Lung (tissue), 12 donors: ENCODE results near the gene BNIPL. TPM values are rescaled to one million over a fixed set of nuclear protein-coding genes. Genes with fewer than 3 reads are reported as not detected.
A peak's percentile ranks its signal among the peaks of the same experiment; 100 is the strongest.

Experiments used
- ATAC-seq: fragments of 200-7000 bp; cut with Tn5 transposase; one replicate; pipeline ENCODE4 v1.9.1; 2020; ENCODE audit warnings: moderate number of reproducible peaks; ENCODE audit not compliant: insufficient read depth, low FRiP score
- DNase-seq, 3 donors: peaks; one replicate each; pipeline ENCODE4 v3.0.0-alpha.2; 2013 to 2017
- H3K27ac ChIP-seq, 2 donors: one replicate each; pipeline ENCODE4 v1.5.1; 2013; ENCODE audit warnings: mild to moderate bottlenecking in 2 of 2, moderate library complexity in 2 of 2, control low read depth in 1 of 2, inconsistent platforms in 1 of 2, low read depth in 1 of 2, low read length in 1 of 2
- H3K27me3 ChIP-seq, 3 donors: one replicate each; pipeline ENCODE4 v1.5.1; 2013; ENCODE audit warnings: low read length in 2 of 3; ENCODE audit not compliant: control insufficient read depth in 3 of 3, insufficient read depth in 3 of 3
- H3K36me3 ChIP-seq, 4 donors: one replicate each; pipeline ENCODE4 v1.5.1; 2013; ENCODE audit warnings: low read length in 4 of 4, mild to moderate bottlenecking in 1 of 4, moderate library complexity in 1 of 4; ENCODE audit not compliant: control insufficient read depth in 4 of 4, insufficient read depth in 4 of 4
- H3K4me1 ChIP-seq, 5 donors: one replicate each; pipeline ENCODE4 v1.5.1; 2013; ENCODE audit warnings: low read length in 5 of 5, mild to moderate bottlenecking in 2 of 5, moderate library complexity in 1 of 5; ENCODE audit not compliant: control insufficient read depth in 5 of 5, insufficient read depth in 5 of 5
- H3K4me3 ChIP-seq: one replicate; pipeline ENCODE4 v1.5.1; 2013; ENCODE audit warnings: mild to moderate bottlenecking, control low read depth, moderate library complexity
- H3K9ac ChIP-seq, 2 donors: one replicate each; pipeline ENCODE4 v1.5.1; 2013; ENCODE audit warnings: low read length in 2 of 2, control low read depth in 1 of 2; ENCODE audit not compliant: insufficient read depth in 1 of 2
- H3K9me3 ChIP-seq, 4 donors: one replicate each; pipeline ENCODE4 v1.5.1; 2013; ENCODE audit warnings: low read length in 3 of 4, mild to moderate bottlenecking in 1 of 4, moderate library complexity in 1 of 4; ENCODE audit not compliant: control insufficient read depth in 4 of 4, insufficient read depth in 3 of 4
- WGBS, 2 donors: extraction: QIAGEN DNeasy Blood & Tissue Kit; methylation state at CpG; one replicate each; pipeline ENCODE4 v1.1.7; 2013; 5-methylcytosine and 5-hydroxymethylcytosine counted together
- polyA plus RNA-seq, 2 donors: library from polyadenylated mRNA; stranded (reverse); fragments of 200-250 nt; gene quantifications; one replicate each; pipeline ENCODE4 v1.2.1, GENCODE V29; 2013
- total RNA-seq, 2 donors: library from RNA; depleted of rRNA in 1 of 2; stranded (reverse); fragments of >200 nt in 1 of 2; gene quantifications; one replicate each; pipeline ENCODE4 v1.2.1, GENCODE V29; 2014 to 2021
- TF ChIP-seq, protein P1 (sequence below): IDR thresholded peaks from 2 replicates; pipeline ENCODE4 v1.5.1; 2012; ENCODE audit warnings: mild to moderate bottlenecking; ENCODE audit errors: control extremely low read depth, extremely low read depth
- donor health status: control.
- donor health status: control.
- donor health status: Bipolar disorder and iron deficiency.
- donor health status: healthy.
- donor health status: DM: yes; HTN: yes; CAD: no.

The BNIPL gene
- total and polyA plus RNA-seq, 4 donors, result 1.9 to 12.2 (median 5.7) TPM

DNA sequence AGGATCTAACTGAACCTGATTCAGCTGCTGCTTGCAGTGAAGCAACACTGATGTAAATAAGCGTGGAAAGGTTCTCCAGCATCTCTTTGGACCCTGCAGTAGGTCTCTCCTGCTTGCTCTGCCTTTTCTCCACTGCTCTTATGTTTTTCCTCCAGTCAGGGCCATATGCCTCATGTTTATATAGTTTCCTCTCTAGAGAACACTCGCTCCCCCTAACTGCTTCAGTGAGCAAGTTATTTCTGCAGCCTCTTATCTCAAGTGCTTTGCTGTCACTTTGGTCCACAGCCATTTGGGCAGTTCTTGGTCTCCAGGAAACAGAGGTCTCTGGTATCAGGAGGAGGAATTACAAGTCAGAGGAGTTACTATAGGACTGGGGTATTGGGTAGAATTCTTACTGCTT, 22.9 kb upstream of the BNIPL start:
- peak; percentile 82 to 96 (median 92) for DNase-seq
- Histone ChIP-seq H3K36me3 (peaks cover 0 to 9% (median 7%) of the 10 kb centered on the region in 4 donors), H3K4me1 (peaks cover 2 to 27% (median 10%) of the 10 kb centered on the region in 5 donors), H3K27ac (peak overlapping the region; percentile 4 to 88), H3K9me3 (no peaks in the 10 kb centered on the region), H3K27me3 (no peaks in the 10 kb centered on the region), H3K9ac (peak overlapping the region in 1 of 2 donors; percentile 27), H3K4me3 (no peak overlapping the region)
- ATAC-seq, result peak; percentile 48
- 51 to 74% methylated on average over 2 of the region's 2 CpGs for WGBS, 2 donors
- TF ChIP-seq, protein P1, sequence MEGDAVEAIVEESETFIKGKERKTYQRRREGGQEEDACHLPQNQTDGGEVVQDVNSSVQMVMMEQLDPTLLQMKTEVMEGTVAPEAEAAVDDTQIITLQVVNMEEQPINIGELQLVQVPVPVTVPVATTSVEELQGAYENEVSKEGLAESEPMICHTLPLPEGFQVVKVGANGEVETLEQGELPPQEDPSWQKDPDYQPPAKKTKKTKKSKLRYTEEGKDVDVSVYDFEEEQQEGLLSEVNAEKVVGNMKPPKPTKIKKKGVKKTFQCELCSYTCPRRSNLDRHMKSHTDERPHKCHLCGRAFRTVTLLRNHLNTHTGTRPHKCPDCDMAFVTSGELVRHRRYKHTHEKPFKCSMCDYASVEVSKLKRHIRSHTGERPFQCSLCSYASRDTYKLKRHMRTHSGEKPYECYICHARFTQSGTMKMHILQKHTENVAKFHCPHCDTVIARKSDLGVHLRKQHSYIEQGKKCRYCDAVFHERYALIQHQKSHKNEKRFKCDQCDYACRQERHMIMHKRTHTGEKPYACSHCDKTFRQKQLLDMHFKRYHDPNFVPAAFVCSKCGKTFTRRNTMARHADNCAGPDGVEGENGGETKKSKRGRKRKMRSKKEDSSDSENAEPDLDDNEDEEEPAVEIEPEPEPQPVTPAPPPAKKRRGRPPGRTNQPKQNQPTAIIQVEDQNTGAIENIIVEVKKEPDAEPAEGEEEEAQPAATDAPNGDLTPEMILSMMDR, result no peak

GRCh38 chr1:151024540-151025146, 11.7 kb upstream of the BNIPL start:
- Histone ChIP-seq H3K27ac (peak overlapping the region; percentile 13 to 81), H3K36me3 (peaks cover 3 to 28% (median 16%) of the 10 kb centered on the region in 4 donors), H3K9me3 (no peaks in the 10 kb centered on the region), H3K9ac (no peak overlapping the region), H3K4me3 (no peak overlapping the region), H3K27me3 (no peaks in the 10 kb centered on the region), H3K4me1 (peaks cover 0 to 3% (median 0%) of the 10 kb centered on the region in 5 donors)
- WGBS, 2 donors, result 16 to 20% methylated on average over 6 of the region's 6 CpGs
- ATAC-seq, result peak; percentile 53
- TF ChIP-seq, protein P1, result peak; percentile 85
- peak; percentile 67 to 72 (median 71) for DNase-seq

- H3K4me3 ChIP-seq, result no peak overlapping the region
- peaks cover 0 to 3% (median 0%) of the 10 kb centered on the region in 5 donors for H3K4me1 ChIP-seq
- ATAC-seq, result no peak
- no peaks in the 10 kb centered on the region for H3K27me3 ChIP-seq
- no peak overlapping the region for H3K9ac ChIP-seq
- H3K27ac ChIP-seq, result no peak overlapping the region
- TF ChIP-seq, protein P1, result no peak
- DNase-seq, result no peak
- H3K36me3 ChIP-seq, result peaks cover 9 to 29% (median 16%) of the 10 kb centered on the region in 4 donors
- H3K9me3 ChIP-seq, result no peaks in the 10 kb centered on the region
Measured at GRCh38 chr1:151026460-151026859, 9.9 kb upstream of the BNIPL start.
